ENCODE results near the gene CFAP69.
"Not testable (repeated sequence)": the region's sequence is repeated elsewhere in the genome, so short reads cannot be mapped to it uniquely, and the experiment has no call there.

Gene CFAP69

GRCh38 chr7:90334926-90335325 is 90.0 kb downstream of the CFAP69 start:
- DNase-seq (ENCODE audit: extremely low read depth in 1 of 2, low read depth in 1 of 2) = not testable (repeated sequence)

DNA sequence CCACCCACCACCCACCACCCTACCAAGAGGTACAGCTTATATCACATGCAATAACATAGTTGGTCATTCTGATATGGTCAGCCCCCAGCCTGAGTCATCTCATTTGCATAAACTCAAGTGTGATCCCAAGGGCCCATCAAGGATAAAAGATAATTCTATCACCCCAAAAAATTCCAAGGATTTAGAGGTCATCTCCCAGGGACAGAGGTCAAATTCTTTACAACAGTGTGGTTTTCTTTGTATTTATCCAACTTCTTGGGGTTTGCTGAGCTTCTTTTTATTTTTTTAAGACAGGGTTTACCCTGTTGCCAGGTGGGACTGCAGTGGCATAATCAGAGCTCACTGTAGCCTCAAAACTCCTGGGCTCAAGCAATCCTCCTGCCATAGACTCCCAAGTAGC is 92.1 kb downstream of the CFAP69 start:
- DNase-seq (ENCODE audit: extremely low read depth in 1 of 2, low read depth in 1 of 2) = no peak

GRCh38 chr7:90345016-90345415 is 100.0 kb downstream of the CFAP69 start:
- no peak for DNase-seq (ENCODE audit: extremely low read depth in 1 of 2, low read depth in 1 of 2)

- DNase-seq (ENCODE audit: extremely low read depth in 1 of 2, low read depth in 1 of 2) = no peak
Measured at GRCh38 chr7:90345595-90346335, 100.8 kb downstream of the CFAP69 start.

DNA sequence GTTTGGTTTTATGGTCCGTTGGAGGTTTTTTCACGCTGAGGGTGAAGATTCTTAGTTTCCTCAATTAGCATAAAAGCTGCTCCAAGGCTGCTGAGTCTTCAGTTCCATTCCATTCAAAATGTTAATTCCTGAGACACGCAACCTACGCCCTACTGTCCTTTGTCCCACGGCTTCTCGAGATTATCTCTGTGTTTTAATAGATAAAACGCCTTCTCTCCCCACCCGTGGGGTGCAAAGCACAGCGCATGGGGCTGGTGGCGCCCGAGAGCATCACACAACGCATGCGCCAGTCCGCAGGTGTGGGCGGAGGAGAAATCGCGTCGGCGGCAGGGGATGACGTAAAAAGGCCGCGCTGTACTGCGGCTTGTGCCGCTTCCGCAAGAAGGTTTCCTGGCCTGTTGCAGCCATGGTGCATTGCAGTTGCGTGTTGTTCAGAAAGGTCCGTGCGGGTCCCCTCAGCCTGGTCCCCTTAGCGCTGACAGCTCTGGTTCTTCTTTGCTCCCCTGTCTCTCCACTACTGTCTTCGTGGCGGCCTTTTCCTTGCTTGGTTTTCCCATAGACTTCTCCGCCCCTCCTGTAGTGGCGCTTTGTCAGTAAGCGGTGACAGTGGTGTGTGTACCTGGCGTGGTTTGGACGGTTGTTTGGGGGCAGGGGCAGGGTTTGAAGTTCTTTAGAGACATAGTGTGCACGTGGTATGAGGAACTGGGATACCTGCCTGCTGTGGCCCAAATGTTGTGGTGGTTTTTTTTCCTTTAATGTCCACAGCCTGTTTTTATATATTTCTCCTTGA is 101.6 kb downstream of the CFAP69 start, which contains the start of gene GTPBP10:
Gene GTPBP10, plus strand, starts transcription at position 381 of the 790 bp plus-strand sequence. Its CDS starts 26 bp downstream, at position 407.
- DNase-seq (ENCODE audit: extremely low read depth in 1 of 2, low read depth in 1 of 2) = peak; percentile 87 to 94

- no peak for DNase-seq (ENCODE audit: extremely low read depth in 1 of 2, low read depth in 1 of 2)
Measured at GRCh38 chr7:90347759-90348158, 102.8 kb downstream of the CFAP69 start.

DNA sequence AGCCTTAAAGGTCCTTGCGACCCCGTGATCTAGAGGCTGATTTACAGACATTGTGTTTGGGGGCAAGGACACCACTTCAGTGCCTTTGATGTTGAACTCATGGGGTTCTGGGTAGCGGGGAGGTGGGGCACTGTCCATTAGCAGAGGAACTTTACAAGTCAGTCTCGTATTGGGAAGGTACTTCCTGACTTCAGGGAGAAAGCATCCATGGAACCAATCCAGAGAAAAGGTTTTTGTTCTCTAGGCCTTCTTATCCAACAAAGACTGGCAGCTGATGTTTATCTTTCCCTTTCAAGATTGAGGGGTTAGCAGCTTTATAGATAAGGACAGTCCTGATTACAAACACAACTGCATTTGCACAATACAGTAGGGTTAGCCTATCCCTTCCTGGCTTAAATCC is 104.3 kb downstream of the CFAP69 start:
- DNase-seq (ENCODE audit: extremely low read depth in 1 of 2, low read depth in 1 of 2) = no peak

- not testable (repeated sequence) for DNase-seq (ENCODE audit: extremely low read depth in 1 of 2, low read depth in 1 of 2)
Measured at GRCh38 chr7:90350032-90350431, 105.1 kb downstream of the CFAP69 start.

DNA sequence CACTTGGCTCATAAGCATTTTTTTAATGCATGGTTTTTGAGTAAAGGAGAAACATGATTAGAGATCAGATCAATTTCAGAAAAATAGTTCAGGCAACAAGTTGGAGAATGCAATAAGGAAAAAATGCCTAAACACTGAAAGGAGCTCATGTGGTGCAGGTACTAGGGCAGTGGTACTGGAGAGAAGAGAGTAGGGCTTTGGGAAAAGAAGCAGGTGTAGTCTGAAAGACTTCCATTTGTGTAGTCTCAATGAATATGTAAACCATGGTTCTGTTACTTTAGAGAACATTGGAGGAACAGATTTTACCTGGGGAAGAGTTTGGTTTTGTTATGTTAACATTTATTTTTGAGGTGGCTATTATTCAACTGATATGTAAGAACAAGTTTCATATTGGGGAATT is 107.0 kb downstream of the CFAP69 start:
- DNase-seq (ENCODE audit: extremely low read depth in 1 of 2, low read depth in 1 of 2) = no peak
